Naive thymus-derived CD4-positive, alpha-beta T cell (primary cell): ENCODE results near the gene COG1. TPM values are rescaled to one million over a fixed set of nuclear protein-coding genes. Genes with fewer than 3 reads are reported as not detected.
"Not testable (repeated sequence)": the region's sequence is repeated elsewhere in the genome, so short reads cannot be mapped to it uniquely, and the experiment has no call there.

ENCODE experiments used
- ATAC-seq: fragments of 150-1000 bp; cut with Tn5 transposase; 2 replicates; pipeline ENCODE4 v1.10.0; 2021; ENCODE audit warnings: mild to moderate bottlenecking, moderate library complexity
- CTCF ChIA-PET: fragments of 350-600 bp; sonication (Branson Sonifier 250); formaldehyde crosslinking; loops from one replicate; lab custom pipeline; 2021; ENCODE audit warnings: antibody characterized with exemption; lab: Charles Lee
- POLR2A ChIA-PET: fragments of 350-600 bp; sonication (Branson Sonifier 250); formaldehyde crosslinking; loops from one replicate; lab custom pipeline; 2021; ENCODE audit warnings: antibody characterized with exemption, inconsistent platforms; lab: Charles Lee
- DNase-seq, 9 donors: peaks; one replicate each; pipeline versions ENCODE4 v3.0.0 to v3.0.0-alpha.2; 2020 to 2022; ENCODE audit warnings: mixed read lengths in 1 of 9
- H3K27ac ChIP-seq: one replicate; pipeline ENCODE4 v1.7.0; 2013; ENCODE audit warnings: mild to moderate bottlenecking, low read depth, low read length, moderate library complexity
- H3K27me3 ChIP-seq, 2 donors: one replicate each; pipeline ENCODE4 v1.7.0; 2013; ENCODE audit warnings: low read length in 2 of 2, mild to moderate bottlenecking in 2 of 2, moderate library complexity in 2 of 2; ENCODE audit not compliant: control insufficient read depth in 2 of 2, insufficient read depth in 2 of 2
- H3K36me3 ChIP-seq, 3 experiments: 1 replicate in 2 of 3; 2 replicates in 1 of 3; pipeline ENCODE4 v1.7.0; 2013; ENCODE audit warnings: low read length in 3 of 3, mild to moderate bottlenecking in 3 of 3, moderate library complexity in 1 of 3; ENCODE audit not compliant: insufficient read depth in 3 of 3, control insufficient read depth in 2 of 3
- H3K4me1 ChIP-seq, 2 donors: one replicate each; pipeline ENCODE4 v1.7.0; 2013; ENCODE audit warnings: low read length in 2 of 2, mild to moderate bottlenecking in 2 of 2, moderate library complexity in 1 of 2; ENCODE audit not compliant: control insufficient read depth in 2 of 2, insufficient read depth in 2 of 2
- H3K4me3 ChIP-seq: 2 replicates; pipeline ENCODE4 v1.7.0; 2013; ENCODE audit warnings: mild to moderate bottlenecking, low read length
- H3K9me3 ChIP-seq, 3 experiments: 1 replicate in 2 of 3; 2 replicates in 1 of 3; pipeline ENCODE4 v1.7.0; 2013; ENCODE audit warnings: low read length in 3 of 3; ENCODE audit not compliant: control insufficient read depth in 2 of 3
- H3K27ac Mint-ChIP-seq, 9 donors: one replicate each; pipeline ENCODE4 v1.8.0; 2020 to 2022; ENCODE audit warnings: mixed read lengths in 9 of 9, mild to moderate bottlenecking in 8 of 9, moderate library complexity in 5 of 9, inconsistent platforms in 2 of 9
- H3K27me3 Mint-ChIP-seq, 5 donors: one replicate each; pipeline ENCODE4 v1.8.0; 2021 to 2022; ENCODE audit warnings: mixed read lengths in 5 of 5, mild to moderate bottlenecking in 1 of 5
- H3K36me3 Mint-ChIP-seq, 5 donors: one replicate each; pipeline ENCODE4 v1.8.0; 2020 to 2022; ENCODE audit warnings: mixed read lengths in 5 of 5, mild to moderate bottlenecking in 3 of 5, inconsistent platforms in 1 of 5
- H3K4me1 Mint-ChIP-seq, 7 donors: one replicate each; pipeline ENCODE4 v1.8.0; 2020 to 2022; ENCODE audit warnings: mixed read lengths in 7 of 7, mild to moderate bottlenecking in 3 of 7, inconsistent platforms in 1 of 7
- H3K4me3 Mint-ChIP-seq, 10 donors: one replicate each; pipeline ENCODE4 v1.8.0; 2020 to 2022; ENCODE audit warnings: mild to moderate bottlenecking in 10 of 10, mixed read lengths in 10 of 10, moderate library complexity in 6 of 10, inconsistent platforms in 2 of 10
- H3K9me3 Mint-ChIP-seq, 11 donors: one replicate each; pipeline ENCODE4 v1.8.0; 2020 to 2022; ENCODE audit warnings: mixed read lengths in 11 of 11, mild to moderate bottlenecking in 4 of 11, inconsistent platforms in 1 of 11, moderate library complexity in 1 of 11
- intact Hi-C, 2 donors: fragments of 100-400 bp; cut with micrococcal nuclease; formaldehyde crosslinking; loops; one replicate each; pipeline ENCODE4 v1.15.1; 2023
- polyA plus RNA-seq, 2 donors: library from polyadenylated mRNA; unstranded; fragments of 300-500 nt; fragmentation: Illumina TruSeq; gene quantifications; one replicate each; pipeline ENCODE4 v1.2.3, GENCODE V29; 2021
- total RNA-seq, 6 experiments: library from RNA in 5 of 6; stranded (reverse) in 5 of 6; gene quantifications; 1 replicate in 5 of 6; 2 replicates in 1 of 6; pipeline ENCODE4 v1.2.3 and lab custom pipeline; 2021 to 2026

The COG1 gene
- 10 to 100 TPM; 35.0 to 92.7 (median 85.8) TPM for total RNA-seq
- polyA plus RNA-seq, result 10 to 100 TPM; 25.2 to 45.5 TPM
- 60.4 reads per million, percentile 75 among the genes with 10 or more reads in this experiment for total RNA-seq (lab: John Stamatoyannopoulos, UW)

GRCh38 chr17:73192894-73193701, at the start of gene COG1:
COG1 (plus strand) TSS chr17:73193055; CDS start chr17:73193070, 15 bp downstream.
- Mint-ChIP-seq H3K9me3 (peaks cover 0 to 3% (median 0%) of the 10 kb centered on the region in 11 donors), H3K4me3 (peak within 1 kb of the TSS; percentile 92 to 100 (median 96)), H3K27ac (peak within 1 kb of the TSS; percentile 93 to 98 (median 97)), H3K36me3 (peaks cover 10 to 22% (median 11%) of the 10 kb centered on the region in 5 donors), H3K27me3 (no peaks in the 10 kb centered on the region), H3K4me1 (peaks cover 17 to 47% (median 38%) of the 10 kb centered on the region in 7 donors)
- ATAC-seq (peak; percentile 92), DNase-seq (peak; percentile 59 to 90 (median 70))
- no peaks in the 10 kb centered on the region for H3K9me3 ChIP-seq
- H3K4me3 ChIP-seq, result peak within 1 kb of the TSS; percentile 97
- ChIA-PET POLR2A (interaction anchor here (0.6 to 4.8 kb wide), 11 partner anchors 11 to 467 kb away, joined by 3 to 30 read pairs (median 3); partner anchors contain the start of gene CDC42EP4), CTCF (interaction anchor here (0.6 to 1.8 kb wide), 5 partner anchors 33 to 466 kb away, joined by 3 to 9 read pairs (median 4); a partner anchor contains a TSS)
- intact Hi-C loops, result loop anchor here (1.0 to 5.0 kb wide), 10 partner anchors 10 to 1009 kb away; partner anchors contain the start of genes SLC39A11 (in 2 of the 2) and RPL38 (in 1 of the 2)
- peaks cover 0 to 25% (median 14%) of the 10 kb centered on the region in 3 experiments for H3K36me3 ChIP-seq
- no peaks in the 10 kb centered on the region for H3K27me3 ChIP-seq
- peak within 1 kb of the TSS; percentile 91 for H3K27ac ChIP-seq
- H3K4me1 ChIP-seq, result peaks cover 14 to 18% of the 10 kb centered on the region in 2 donors

GRCh38 chr17:73144209-73144608, 48.6 kb upstream of the COG1 start:
- Histone ChIP-seq H3K9me3 (peaks cover 0 to 13% (median 0%) of the 10 kb centered on the region in 3 experiments), H3K4me1 (peaks cover 11 to 12% of the 10 kb centered on the region in 2 donors)
- CTCF ChIA-PET, DNase-seq, H3K4me3 ChIP-seq, H3K27me3 ChIP-seq, H3K27ac ChIP-seq, intact Hi-C loops, H3K4me3 Mint-ChIP-seq, POLR2A ChIA-PET, ATAC-seq, H3K36me3 ChIP-seq: not testable (repeated sequence)
- H3K27me3 Mint-ChIP-seq, result peaks cover 0 to 16% (median 2%) of the 10 kb centered on the region in 5 donors
- peak overlapping the region in 2 of 9 donors; percentile 57 to 89 for H3K27ac Mint-ChIP-seq
- peaks cover 16 to 23% (median 20%) of the 10 kb centered on the region in 7 donors for H3K4me1 Mint-ChIP-seq
- H3K36me3 Mint-ChIP-seq, result peaks cover 0 to 17% (median 4%) of the 10 kb centered on the region in 5 donors
- H3K9me3 Mint-ChIP-seq, result peaks cover under 1 to 39% (median 13%) of the 10 kb centered on the region in 11 donors

- H3K4me1 Mint-ChIP-seq, result peaks cover 16 to 21% (median 20%) of the 10 kb centered on the region in 7 donors
- H3K9me3 Mint-ChIP-seq, result peaks cover 6 to 44% (median 17%) of the 10 kb centered on the region in 11 donors
- ATAC-seq, result no peak
- H3K4me3 Mint-ChIP-seq, result no peak overlapping the region
- H3K27ac ChIP-seq, result no peak overlapping the region
- CTCF ChIA-PET, result no interaction called here
- peaks cover 0 to 13% (median 0%) of the 10 kb centered on the region in 3 experiments for H3K9me3 ChIP-seq
- no peak for DNase-seq
- POLR2A ChIA-PET, result interaction anchor here (0.9 kb wide), 1 partner anchor 11 kb away, joined by 3 read pairs; no protein-coding TSS in a partner anchor
- no peak overlapping the region for H3K27ac Mint-ChIP-seq
- peaks cover 3 to 17% (median 4%) of the 10 kb centered on the region in 5 donors for H3K36me3 Mint-ChIP-seq
- H3K4me3 ChIP-seq, result no peak overlapping the region
- intact Hi-C loops, result no loop called here
- peaks cover 11 to 12% of the 10 kb centered on the region in 2 donors for H3K4me1 ChIP-seq
- H3K27me3 ChIP-seq, result no peaks in the 10 kb centered on the region
- peaks cover 0 to 19% (median 7%) of the 10 kb centered on the region in 5 donors for H3K27me3 Mint-ChIP-seq
- H3K36me3 ChIP-seq, result no peaks in the 10 kb centered on the region
Measured at GRCh38 chr17:73145641-73146040, 47.2 kb upstream of the COG1 start.

- Mint-ChIP-seq H3K27ac (peak overlapping the region in 1 of 9 donors; percentile 51), H3K36me3 (peaks cover 3 to 16% (median 8%) of the 10 kb centered on the region in 5 donors), H3K27me3 (peaks cover 0 to 22% (median 11%) of the 10 kb centered on the region in 5 donors), H3K4me1 (peaks cover 14 to 25% (median 21%) of the 10 kb centered on the region in 7 donors), H3K9me3 (peaks cover 6 to 44% (median 17%) of the 10 kb centered on the region in 11 donors), H3K4me3 (peak overlapping the region in 7 of 10 donors; percentile 5 to 59 (median 48))
- ATAC-seq, H3K36me3 ChIP-seq, intact Hi-C loops, DNase-seq, H3K4me3 ChIP-seq, CTCF ChIA-PET, POLR2A ChIA-PET, H3K27me3 ChIP-seq, H3K27ac ChIP-seq: not testable (repeated sequence)
- Histone ChIP-seq H3K4me1 (peaks cover 11 to 12% of the 10 kb centered on the region in 2 donors), H3K9me3 (peaks cover 0 to 13% (median 0%) of the 10 kb centered on the region in 3 experiments)
Measured at GRCh38 chr17:73147791-73148190, 45.1 kb upstream of the COG1 start.

- intact Hi-C loops, result no loop called here
- no peak for ATAC-seq
- Histone ChIP-seq H3K4me3 (no peak overlapping the region), H3K27me3 (no peaks in the 10 kb centered on the region), H3K36me3 (no peaks in the 10 kb centered on the region), H3K9me3 (peaks cover 0 to 13% (median 0%) of the 10 kb centered on the region in 3 experiments), H3K27ac (no peak overlapping the region), H3K4me1 (peaks cover 1 to 2% of the 10 kb centered on the region in 2 donors)
- Mint-ChIP-seq H3K4me3 (peak overlapping the region in 5 of 10 donors; percentile 9 to 35 (median 16)), H3K27ac (peak overlapping the region in 3 of 9 donors; percentile 3 to 51 (median 45)), H3K36me3 (peaks cover 3 to 14% (median 8%) of the 10 kb centered on the region in 5 donors), H3K4me1 (peaks cover 5 to 15% (median 12%) of the 10 kb centered on the region in 7 donors), H3K9me3 (peaks cover 6 to 44% (median 17%) of the 10 kb centered on the region in 11 donors), H3K27me3 (peaks cover 0 to 22% (median 11%) of the 10 kb centered on the region in 5 donors)
- no peak for DNase-seq
- ChIA-PET POLR2A (no interaction called here), CTCF (no interaction called here)
Measured at GRCh38 chr17:73148540-73149334, 44.1 kb upstream of the COG1 start.
